22Rv1 (cell line): ENCODE results near the gene TM4SF4.

ENCODE experiments used
- H3K27ac ChIP-seq: fragments of 450-650 bp; 2 replicates; pipeline ENCODE4 v1.5.1; 2017
- ZFX ChIP-seq: fragments of 450-650 bp; IDR thresholded peaks from 2 replicates; pipeline ENCODE4 v1.6.1; 2017; ENCODE audit warnings: antibody characterized with exemption, borderline replicate concordance
- TF ChIP-seq, protein P1 (sequence below): fragments of 450-650 bp; IDR thresholded peaks from 2 replicates; pipeline ENCODE4 v1.5.1; 2017; ENCODE audit warnings: mild to moderate bottlenecking

Gene TM4SF4, protein sequence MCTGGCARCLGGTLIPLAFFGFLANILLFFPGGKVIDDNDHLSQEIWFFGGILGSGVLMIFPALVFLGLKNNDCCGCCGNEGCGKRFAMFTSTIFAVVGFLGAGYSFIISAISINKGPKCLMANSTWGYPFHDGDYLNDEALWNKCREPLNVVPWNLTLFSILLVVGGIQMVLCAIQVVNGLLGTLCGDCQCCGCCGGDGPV

DNA sequence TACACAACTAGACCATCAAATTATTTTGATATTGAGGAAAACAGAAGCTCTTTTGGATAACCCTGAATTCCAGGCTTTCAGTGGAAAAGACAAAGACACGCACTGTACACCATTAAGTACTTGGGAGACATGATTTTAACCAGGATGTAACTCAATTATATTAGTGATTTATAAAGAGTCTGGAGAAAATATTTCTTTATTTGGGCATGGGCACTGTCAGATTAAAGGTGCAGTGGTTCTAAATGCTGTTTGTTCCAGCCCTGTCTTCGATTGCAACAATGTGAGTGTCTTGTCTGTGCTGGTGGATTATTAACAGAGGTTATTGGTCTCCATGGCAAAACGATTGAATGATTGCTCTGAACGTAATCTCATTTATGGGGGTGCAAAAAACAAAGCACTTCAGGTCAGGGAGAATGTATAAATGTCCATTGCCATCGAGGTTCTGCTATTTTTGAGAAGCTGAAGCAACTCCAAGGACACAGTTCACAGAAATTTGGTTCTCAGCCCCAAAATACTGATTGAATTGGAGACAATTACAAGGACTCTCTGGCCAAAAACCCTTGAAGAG lies at the start of gene TM4SF4:
Gene TM4SF4 (plus strand): TSS at position 448 of the 568 bp plus-strand sequence. CDS start 181 bp downstream, outside the sequence.
- no peak for TF ChIP-seq ZFX
- TF ChIP-seq, protein P1, sequence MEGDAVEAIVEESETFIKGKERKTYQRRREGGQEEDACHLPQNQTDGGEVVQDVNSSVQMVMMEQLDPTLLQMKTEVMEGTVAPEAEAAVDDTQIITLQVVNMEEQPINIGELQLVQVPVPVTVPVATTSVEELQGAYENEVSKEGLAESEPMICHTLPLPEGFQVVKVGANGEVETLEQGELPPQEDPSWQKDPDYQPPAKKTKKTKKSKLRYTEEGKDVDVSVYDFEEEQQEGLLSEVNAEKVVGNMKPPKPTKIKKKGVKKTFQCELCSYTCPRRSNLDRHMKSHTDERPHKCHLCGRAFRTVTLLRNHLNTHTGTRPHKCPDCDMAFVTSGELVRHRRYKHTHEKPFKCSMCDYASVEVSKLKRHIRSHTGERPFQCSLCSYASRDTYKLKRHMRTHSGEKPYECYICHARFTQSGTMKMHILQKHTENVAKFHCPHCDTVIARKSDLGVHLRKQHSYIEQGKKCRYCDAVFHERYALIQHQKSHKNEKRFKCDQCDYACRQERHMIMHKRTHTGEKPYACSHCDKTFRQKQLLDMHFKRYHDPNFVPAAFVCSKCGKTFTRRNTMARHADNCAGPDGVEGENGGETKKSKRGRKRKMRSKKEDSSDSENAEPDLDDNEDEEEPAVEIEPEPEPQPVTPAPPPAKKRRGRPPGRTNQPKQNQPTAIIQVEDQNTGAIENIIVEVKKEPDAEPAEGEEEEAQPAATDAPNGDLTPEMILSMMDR: no peak
- peak within 1 kb of the TSS; percentile 38 for H3K27ac ChIP-seq

DNA sequence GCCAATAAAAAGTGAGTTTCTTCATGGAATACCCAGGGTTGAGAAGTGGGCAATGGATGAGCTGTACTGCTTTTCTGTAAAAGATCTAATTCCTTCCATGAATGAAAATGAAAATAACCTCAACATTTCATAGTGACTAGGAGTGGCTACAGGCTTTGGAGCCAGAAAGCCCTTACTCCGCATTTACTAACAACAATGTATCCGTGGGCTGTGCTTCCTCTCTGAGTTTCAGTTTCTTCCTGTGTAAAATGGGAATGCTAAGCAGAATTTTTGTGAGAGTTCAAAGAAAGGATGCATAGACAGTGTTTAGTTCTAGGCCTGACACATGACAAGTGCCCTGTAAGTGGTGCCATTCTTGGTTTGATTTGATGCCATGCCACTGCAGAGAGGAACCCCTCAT lies 49.6 kb upstream of the TM4SF4 start:
- no peak overlapping the region for H3K27ac ChIP-seq
- TF ChIP-seq, protein P1: no peak
- TF ChIP-seq ZFX: no peak

DNA sequence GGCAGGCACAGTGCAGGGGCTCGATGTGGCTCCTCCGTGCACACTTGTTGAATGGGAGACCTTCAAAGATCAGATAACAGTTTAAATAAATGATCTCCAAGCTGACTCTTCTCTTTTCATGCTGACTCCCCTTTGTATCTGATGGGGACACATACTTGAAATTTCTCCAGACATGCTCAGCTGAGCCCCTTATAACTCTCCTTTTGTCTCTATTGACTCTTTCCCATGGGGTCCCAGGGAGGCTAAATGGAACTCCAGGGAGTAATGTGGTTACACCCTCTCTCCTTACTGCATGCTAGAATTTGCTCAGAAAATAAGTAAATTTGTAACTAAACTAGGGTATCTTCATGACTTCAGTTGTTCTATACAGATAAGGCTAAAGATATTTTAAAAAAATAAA lies 48.2 kb upstream of the TM4SF4 start:
- no peak for TF ChIP-seq ZFX
- TF ChIP-seq, protein P1: no peak
- no peak overlapping the region for H3K27ac ChIP-seq

DNA sequence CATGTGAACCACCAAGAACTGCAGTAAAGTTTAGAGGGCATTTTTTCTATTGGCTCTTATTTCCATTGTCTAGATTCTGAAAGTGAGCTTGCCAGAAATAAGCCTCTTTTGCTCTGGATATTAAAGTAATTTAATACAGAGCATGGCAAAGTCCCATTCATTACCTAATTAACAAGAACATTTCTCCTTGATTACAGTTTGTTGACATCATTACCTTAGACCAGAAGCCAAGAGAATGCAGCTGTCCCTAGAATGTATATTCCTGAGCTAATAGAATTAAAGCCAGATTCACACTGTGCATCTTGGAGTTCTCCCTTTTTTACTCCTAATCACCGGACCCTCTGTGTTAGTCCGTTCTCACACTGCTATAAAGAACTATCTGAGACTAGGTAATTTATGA lies 46.4 kb upstream of the TM4SF4 start:
- H3K27ac ChIP-seq: no peak overlapping the region
- TF ChIP-seq ZFX: no peak
- TF ChIP-seq, protein P1: no peak

DNA sequence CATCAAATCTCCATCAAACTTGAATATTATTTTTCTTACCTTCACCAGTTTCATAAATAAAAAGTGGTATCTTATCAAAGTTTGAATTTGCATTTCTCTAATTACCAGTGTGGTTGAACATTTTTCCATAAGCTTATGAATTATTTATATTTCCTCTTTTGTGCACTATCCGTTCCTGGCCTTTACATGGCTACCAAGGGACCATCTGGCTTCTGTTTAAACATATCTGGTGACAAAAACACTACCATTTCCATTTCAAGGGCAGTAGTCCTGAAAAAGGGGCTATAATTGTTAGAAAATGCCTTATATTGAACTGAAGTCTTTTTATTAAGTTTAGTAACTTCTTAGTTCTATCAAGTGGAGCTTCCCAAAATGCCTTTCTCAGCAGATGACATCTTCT lies 44.3 kb upstream of the TM4SF4 start:
- TF ChIP-seq, protein P1: no peak
- no peak for TF ChIP-seq ZFX
- H3K27ac ChIP-seq: no peak overlapping the region

DNA sequence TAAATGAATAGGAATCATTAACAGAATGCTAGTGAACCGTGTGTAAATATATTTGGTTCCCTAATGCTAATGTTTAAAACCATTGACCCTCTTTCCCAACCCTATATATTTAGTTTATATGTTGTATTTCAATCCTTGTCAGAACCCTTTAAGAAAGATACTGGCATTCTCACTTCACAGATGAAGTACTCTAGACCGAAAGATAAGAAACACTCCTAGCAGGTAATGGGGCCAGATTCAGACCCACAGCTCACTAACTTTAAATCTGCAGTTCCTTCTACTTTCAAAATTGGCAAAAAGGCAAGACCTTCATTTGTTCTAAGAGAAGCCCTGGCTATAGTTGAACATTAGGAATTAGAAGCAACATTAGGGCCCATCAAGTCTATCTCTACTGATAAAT lies 42.3 kb upstream of the TM4SF4 start:
- no peak overlapping the region for H3K27ac ChIP-seq
- TF ChIP-seq, protein P1: no peak
- no peak for TF ChIP-seq ZFX

DNA sequence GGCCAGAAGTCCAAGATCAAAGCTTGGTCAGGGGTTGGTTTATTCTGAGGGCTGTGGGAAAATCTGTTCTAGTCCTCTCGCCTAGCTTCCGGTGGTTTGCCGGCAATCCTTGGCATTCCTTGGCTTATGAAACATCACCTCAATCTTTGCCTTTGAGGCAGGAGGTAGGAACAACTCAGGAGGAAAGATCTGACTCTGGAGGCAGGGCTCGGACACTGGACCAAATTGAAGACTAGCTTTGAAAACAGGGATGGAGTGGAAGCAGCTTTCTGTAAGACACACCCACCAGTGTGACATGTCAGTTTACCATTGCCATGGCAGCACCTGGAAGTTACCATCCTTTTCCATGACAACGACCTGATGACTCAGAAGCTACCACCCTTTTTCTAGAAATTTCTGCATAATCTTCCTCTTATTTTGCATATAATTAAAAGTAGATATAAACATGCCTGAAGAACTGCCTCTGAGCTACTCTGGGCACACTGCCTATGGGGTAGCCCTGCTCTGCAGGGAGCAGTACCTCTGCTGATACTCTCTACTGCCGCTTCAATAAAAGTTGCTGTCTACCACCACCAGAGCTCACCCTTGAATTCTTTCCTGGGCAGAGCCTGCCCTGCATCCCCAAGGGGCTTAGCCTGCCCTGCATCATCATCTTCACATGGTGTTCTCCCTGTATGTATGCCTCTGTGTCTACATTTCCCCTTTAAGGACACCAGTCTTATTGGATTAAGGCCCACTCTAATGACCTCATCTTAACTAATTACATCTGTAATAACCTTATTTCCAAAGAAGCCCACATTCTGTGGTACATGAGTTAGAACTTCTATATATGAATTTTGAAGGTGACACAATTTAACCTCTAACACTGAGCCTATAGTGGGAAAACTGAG lies 38.3 kb upstream of the TM4SF4 start:
- TF ChIP-seq, protein P1: no peak
- TF ChIP-seq ZFX: no peak
- no peak overlapping the region for H3K27ac ChIP-seq
